Measurements from ENCODE around the gene PUM1.
"Not testable (repeated sequence)": the region's sequence is repeated elsewhere in the genome, so short reads cannot be mapped to it uniquely, and the experiment has no call there.

The PUM1 gene

GRCh38 chr1:30969903-30970302 lies 95.6 kb downstream of the PUM1 start:
- in situ Hi-C loops (cut with MboI; ENCODE audit: low sequenced_read_pairs): no loop called here

- in situ Hi-C loops (cut with MboI; ENCODE audit: low sequenced_read_pairs): no loop called here
These were observed 97.1 kb downstream of the PUM1 start for GRCh38 chr1:30968220-30968971.

- in situ Hi-C loops (cut with MboI; ENCODE audit: low sequenced_read_pairs): no loop called here
These were observed 98.7 kb downstream of the PUM1 start for GRCh38 chr1:30966690-30967369.

- in situ Hi-C loops (cut with MboI; ENCODE audit: low sequenced_read_pairs): no loop called here
These were observed 99.5 kb downstream of the PUM1 start for GRCh38 chr1:30965924-30966599.

- in situ Hi-C loops (cut with MboI; ENCODE audit: low sequenced_read_pairs): no loop called here
These were observed 100.8 kb downstream of the PUM1 start for GRCh38 chr1:30964706-30965105.

- in situ Hi-C loops (cut with MboI; ENCODE audit: low sequenced_read_pairs): no loop called here
These were observed 102.7 kb downstream of the PUM1 start for GRCh38 chr1:30962609-30963508.

- in situ Hi-C loops (cut with MboI; ENCODE audit: low sequenced_read_pairs): no loop called here
These were observed 107.8 kb downstream of the PUM1 start for GRCh38 chr1:30957560-30958222.

GRCh38 chr1:30955448-30956015 lies 110.0 kb downstream of the PUM1 start:
- in situ Hi-C loops (cut with MboI; ENCODE audit: low sequenced_read_pairs): no loop called here

- in situ Hi-C loops (cut with MboI; ENCODE audit: low sequenced_read_pairs): no loop called here
These were observed 111.8 kb downstream of the PUM1 start for GRCh38 chr1:30953685-30954084.

GRCh38 chr1:30952098-30952497 lies 113.4 kb downstream of the PUM1 start:
- in situ Hi-C loops (cut with MboI; ENCODE audit: low sequenced_read_pairs): no loop called here

GRCh38 chr1:30950700-30951099 lies 114.8 kb downstream of the PUM1 start:
- in situ Hi-C loops (cut with MboI; ENCODE audit: low sequenced_read_pairs): no loop called here

GRCh38 chr1:30950053-30950452 lies 115.5 kb downstream of the PUM1 start:
- in situ Hi-C loops (cut with MboI; ENCODE audit: low sequenced_read_pairs): no loop called here

- in situ Hi-C loops (cut with MboI; ENCODE audit: low sequenced_read_pairs): not testable (repeated sequence)
These were observed 116.1 kb downstream of the PUM1 start for GRCh38 chr1:30949487-30949838.

- in situ Hi-C loops (cut with MboI; ENCODE audit: low sequenced_read_pairs): not testable (repeated sequence)
These were observed 116.6 kb downstream of the PUM1 start for GRCh38 chr1:30948813-30949486.

- in situ Hi-C loops (cut with MboI; ENCODE audit: low sequenced_read_pairs): no loop called here
These were observed 117.2 kb downstream of the PUM1 start for GRCh38 chr1:30948278-30948677.

- in situ Hi-C loops (cut with MboI; ENCODE audit: low sequenced_read_pairs): no loop called here
These were observed 118.3 kb downstream of the PUM1 start for GRCh38 chr1:30947212-30947611.

GRCh38 chr1:30942326-30942963 lies 123.1 kb downstream of the PUM1 start:
- in situ Hi-C loops (cut with MboI; ENCODE audit: low sequenced_read_pairs): no loop called here

GRCh38 chr1:30940541-30940940 lies 125.0 kb downstream of the PUM1 start:
- in situ Hi-C loops (cut with MboI; ENCODE audit: low sequenced_read_pairs): no loop called here

- in situ Hi-C loops (cut with MboI; ENCODE audit: low sequenced_read_pairs): no loop called here
These were observed 128.9 kb downstream of the PUM1 start for GRCh38 chr1:30936541-30937171.

All from HL-60/S4 (cell line).